ENCODE results near the gene RYR2.

DNA sequence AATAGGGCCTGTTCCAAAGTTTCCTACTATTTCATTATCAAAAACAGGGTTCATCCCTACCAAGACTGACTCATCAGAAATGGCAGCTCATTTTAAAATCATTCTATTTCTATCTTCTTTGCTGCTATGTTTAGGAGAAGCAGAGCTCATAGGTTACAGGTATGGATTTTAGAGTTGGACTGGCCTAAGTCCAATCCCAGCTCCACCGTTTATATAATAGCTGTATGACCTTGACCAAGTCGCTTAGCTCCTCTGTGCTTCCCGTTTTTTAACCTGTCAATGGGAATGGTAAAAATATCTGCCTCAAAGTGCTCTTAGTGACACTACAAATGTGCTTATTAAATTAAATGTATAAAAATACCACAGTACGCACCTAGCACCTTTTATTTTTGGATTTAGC, 436.1 kb downstream of the RYR2 start:
- TF ChIP-seq, protein P1, sequence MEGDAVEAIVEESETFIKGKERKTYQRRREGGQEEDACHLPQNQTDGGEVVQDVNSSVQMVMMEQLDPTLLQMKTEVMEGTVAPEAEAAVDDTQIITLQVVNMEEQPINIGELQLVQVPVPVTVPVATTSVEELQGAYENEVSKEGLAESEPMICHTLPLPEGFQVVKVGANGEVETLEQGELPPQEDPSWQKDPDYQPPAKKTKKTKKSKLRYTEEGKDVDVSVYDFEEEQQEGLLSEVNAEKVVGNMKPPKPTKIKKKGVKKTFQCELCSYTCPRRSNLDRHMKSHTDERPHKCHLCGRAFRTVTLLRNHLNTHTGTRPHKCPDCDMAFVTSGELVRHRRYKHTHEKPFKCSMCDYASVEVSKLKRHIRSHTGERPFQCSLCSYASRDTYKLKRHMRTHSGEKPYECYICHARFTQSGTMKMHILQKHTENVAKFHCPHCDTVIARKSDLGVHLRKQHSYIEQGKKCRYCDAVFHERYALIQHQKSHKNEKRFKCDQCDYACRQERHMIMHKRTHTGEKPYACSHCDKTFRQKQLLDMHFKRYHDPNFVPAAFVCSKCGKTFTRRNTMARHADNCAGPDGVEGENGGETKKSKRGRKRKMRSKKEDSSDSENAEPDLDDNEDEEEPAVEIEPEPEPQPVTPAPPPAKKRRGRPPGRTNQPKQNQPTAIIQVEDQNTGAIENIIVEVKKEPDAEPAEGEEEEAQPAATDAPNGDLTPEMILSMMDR (IDR thresholded peaks at IDR 0.05) = no peak
- no peak for TF ChIP-seq POLR2A (IDR thresholded peaks at IDR 0.05)
